Nephron (organoid): ENCODE data around the gene ROM1.

Source experiments
- H3K27ac Mint-ChIP-seq, 3 experiments: 2 replicates each; pipeline ENCODE4 v1.8.0; 2020; ENCODE audit warnings: mixed read lengths in 3 of 3, mild to moderate bottlenecking in 2 of 3, moderate library complexity in 1 of 3
- H3K27me3 Mint-ChIP-seq: 2 replicates; pipeline ENCODE4 v1.8.0; 2021; ENCODE audit warnings: low read depth, mild to moderate bottlenecking, moderate library complexity, mixed read lengths
- H3K36me3 Mint-ChIP-seq: 2 replicates; pipeline ENCODE4 v1.8.0; 2020; ENCODE audit warnings: low read depth, mixed read lengths
- H3K4me1 Mint-ChIP-seq: 2 replicates; pipeline ENCODE4 v1.8.0; 2020; ENCODE audit warnings: mixed read lengths
- H3K4me3 Mint-ChIP-seq, 3 experiments: 2 replicates each; pipeline ENCODE4 v1.8.0; 2020; ENCODE audit warnings: mild to moderate bottlenecking in 3 of 3, mixed read lengths in 3 of 3, moderate library complexity in 2 of 3
- H3K9me3 Mint-ChIP-seq: 2 replicates; pipeline ENCODE4 v1.8.0; 2020; ENCODE audit warnings: mixed read lengths
- TF ChIP-seq, protein P1 (sequence below), 3 experiments: fragments of 200-600 bp; sonication (generic); IDR thresholded peaks; one replicate each; pipeline ENCODE4 v1.5.0; 2021; ENCODE audit warnings: antibody characterized with exemption in 3 of 3; ENCODE audit not compliant: unreplicated experiment in 3 of 3

Gene ROM1

DNA sequence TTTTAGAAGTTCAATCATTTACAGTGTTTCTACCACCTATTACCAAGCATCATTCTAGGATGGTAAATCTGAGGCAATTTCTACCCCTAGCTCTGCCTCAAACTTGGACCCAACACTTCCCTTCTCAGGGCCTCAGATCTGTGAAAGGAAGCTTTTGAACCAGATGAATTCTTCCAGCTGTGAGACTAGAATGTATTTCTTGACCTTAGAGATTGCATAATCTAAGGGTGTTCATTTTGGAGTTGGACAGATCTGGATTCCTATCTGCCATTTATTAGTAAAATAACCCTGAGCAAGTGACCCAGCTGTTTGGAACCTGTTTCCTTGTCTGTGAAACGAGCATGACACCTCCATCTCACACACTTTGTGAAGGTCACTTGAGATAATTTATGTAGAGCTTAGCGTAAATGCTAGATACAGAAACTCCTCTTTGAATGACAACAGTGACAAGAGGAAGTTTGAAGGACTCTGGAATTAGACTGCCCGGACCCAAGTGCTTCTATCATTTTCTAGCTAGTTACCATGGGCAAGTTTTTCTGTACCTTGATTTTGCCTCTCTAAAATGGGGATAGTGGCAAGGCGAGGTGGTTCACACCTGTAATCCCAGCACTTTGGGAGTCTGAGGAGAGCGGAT lies 43.9 kb downstream of the ROM1 start:
- no peaks in the 10 kb centered on the region for H3K36me3 Mint-ChIP-seq
- H3K27ac Mint-ChIP-seq: peak overlapping the region; percentile 76 to 81 (median 78)
- peaks cover 17% of the 10 kb centered on the region for H3K4me1 Mint-ChIP-seq
- H3K27me3 Mint-ChIP-seq: no peaks in the 10 kb centered on the region
- no peaks in the 10 kb centered on the region for H3K9me3 Mint-ChIP-seq
- peak overlapping the region; percentile 13 to 65 (median 31) for H3K4me3 Mint-ChIP-seq
- TF ChIP-seq, protein P1, sequence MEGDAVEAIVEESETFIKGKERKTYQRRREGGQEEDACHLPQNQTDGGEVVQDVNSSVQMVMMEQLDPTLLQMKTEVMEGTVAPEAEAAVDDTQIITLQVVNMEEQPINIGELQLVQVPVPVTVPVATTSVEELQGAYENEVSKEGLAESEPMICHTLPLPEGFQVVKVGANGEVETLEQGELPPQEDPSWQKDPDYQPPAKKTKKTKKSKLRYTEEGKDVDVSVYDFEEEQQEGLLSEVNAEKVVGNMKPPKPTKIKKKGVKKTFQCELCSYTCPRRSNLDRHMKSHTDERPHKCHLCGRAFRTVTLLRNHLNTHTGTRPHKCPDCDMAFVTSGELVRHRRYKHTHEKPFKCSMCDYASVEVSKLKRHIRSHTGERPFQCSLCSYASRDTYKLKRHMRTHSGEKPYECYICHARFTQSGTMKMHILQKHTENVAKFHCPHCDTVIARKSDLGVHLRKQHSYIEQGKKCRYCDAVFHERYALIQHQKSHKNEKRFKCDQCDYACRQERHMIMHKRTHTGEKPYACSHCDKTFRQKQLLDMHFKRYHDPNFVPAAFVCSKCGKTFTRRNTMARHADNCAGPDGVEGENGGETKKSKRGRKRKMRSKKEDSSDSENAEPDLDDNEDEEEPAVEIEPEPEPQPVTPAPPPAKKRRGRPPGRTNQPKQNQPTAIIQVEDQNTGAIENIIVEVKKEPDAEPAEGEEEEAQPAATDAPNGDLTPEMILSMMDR (IDR thresholded peaks at IDR 0.05; ENCODE audit: unreplicated experiment in 3 of 3): no peak

DNA sequence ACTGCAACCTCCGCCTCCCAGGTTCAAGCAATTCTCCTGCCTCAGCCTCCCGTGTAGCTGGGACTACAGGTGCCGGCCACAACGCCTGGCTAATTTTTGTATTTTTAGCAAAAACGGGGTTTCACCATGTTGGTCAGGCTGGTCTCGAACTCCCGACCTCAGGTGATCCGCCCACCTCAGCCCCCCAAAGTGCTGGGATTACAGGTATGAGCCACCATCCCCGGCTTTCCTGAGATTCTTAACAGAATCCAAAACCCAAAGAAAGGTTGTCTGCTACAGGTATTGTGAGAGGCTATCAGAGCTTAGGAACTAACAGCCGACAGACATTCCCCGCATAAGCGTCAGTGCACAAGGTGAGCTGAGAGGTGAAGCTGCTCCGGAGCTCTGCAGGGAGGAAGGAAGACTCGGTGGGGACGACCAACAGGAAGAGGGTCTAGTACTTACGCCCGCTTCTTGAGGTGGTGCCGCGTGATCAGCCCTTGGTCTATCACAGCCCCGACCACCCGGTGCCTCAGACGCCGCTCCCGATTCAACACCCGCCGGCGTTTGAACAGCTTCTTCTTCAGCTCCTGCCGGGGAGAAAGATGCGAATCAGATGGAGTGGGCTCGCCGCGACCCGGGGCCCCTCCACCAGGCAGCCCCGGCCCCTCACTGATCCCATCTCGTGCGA lies 51.5 kb downstream of the ROM1 start:
- Mint-ChIP-seq H3K4me3 (peak overlapping the region; percentile 96 to 99 (median 99)), H3K36me3 (peaks cover 17% of the 10 kb centered on the region), H3K27ac (peak overlapping the region; percentile 96 to 99 (median 99)), H3K27me3 (no peaks in the 10 kb centered on the region), H3K9me3 (no peaks in the 10 kb centered on the region), H3K4me1 (peaks cover 16% of the 10 kb centered on the region)
- TF ChIP-seq, protein P1 (IDR thresholded peaks at IDR 0.05; ENCODE audit: unreplicated experiment in 3 of 3): no peak
